Hematopoietic multipotent progenitor cell (in vitro differentiated cells): ENCODE measurements around the gene KRTAP5-6. TPM values are rescaled to one million over a fixed set of nuclear protein-coding genes. Genes with fewer than 3 reads are reported as not detected.

Experiments
- DNase-seq, 3 donors: peaks; one replicate each; pipeline ENCODE4 v3.0.0-alpha.2; 2011 to 2015; ENCODE audit warnings: low read depth in 2 of 3, low spot score in 2 of 3
- total RNA-seq: library from RNA; depleted of rRNA; stranded (reverse); fragments of >200 nt; gene quantifications from one replicate; pipeline ENCODE4 v1.2.3, GENCODE V29; 2012

The KRTAP5-6 gene
- total RNA-seq, 1 donor = not detected

DNA sequence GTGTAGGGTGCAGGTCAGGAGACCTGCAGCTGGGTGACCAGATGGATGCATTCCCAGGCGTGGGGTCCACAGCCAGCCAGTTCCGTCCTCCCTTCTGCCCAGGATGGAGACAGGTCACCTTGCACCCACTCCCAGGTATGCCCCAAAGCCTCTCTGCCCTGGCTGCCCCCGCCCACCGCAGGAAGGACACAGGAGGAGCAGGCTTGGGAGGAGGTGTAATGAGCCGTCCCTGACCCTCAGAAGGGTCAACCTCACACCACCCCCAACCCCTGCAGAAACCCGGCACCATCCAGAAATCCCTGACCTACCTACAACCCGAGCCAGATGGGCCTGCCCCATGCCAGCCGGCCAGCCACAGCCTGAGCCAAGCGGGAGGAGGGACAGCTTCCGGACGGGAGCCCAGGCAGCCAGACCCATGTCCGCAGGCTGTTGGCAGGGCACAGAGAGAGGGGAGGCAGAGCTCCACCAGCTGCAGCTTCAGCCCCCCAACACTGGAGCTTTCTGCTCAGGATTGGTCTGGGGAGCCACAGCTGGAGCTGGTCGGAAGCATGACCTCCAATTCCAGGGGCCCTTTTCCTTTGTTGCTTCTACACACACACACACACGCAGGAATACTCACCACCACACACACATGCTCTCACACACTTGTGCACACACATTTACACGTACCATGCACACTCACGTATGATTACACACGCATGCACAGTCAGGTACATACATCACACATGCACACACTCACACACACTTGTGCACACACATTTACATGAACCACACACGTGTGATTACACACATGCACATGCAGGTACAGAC lies 48.1 kb downstream of the KRTAP5-6 start:
- no peak for DNase-seq

- no peak for DNase-seq
Measured at GRCh38 chr11:1745701-1746320, 48.8 kb downstream of the KRTAP5-6 start.

DNA sequence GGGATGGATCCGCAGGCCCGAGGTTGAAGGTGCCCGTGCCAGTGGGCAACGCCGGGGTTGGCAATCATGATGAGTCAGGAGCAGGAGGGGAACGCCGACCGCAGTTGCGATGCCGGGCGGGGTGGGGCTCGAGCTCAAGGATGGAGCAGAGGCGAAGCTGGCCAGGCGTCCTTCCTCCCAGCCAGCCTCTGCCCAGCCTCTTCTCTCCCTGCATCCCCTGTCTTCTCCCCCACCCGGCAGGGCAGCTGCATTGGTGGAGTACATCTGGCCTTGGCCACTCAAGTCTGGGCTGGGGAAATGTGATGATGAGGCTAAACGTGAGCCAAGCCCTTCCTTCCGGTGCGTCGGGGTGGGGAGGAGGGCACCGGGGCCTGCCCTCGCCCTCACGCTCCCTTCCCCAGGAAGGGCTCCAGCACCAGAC lies 49.5 kb downstream of the KRTAP5-6 start:
- DNase-seq = no peak

DNA sequence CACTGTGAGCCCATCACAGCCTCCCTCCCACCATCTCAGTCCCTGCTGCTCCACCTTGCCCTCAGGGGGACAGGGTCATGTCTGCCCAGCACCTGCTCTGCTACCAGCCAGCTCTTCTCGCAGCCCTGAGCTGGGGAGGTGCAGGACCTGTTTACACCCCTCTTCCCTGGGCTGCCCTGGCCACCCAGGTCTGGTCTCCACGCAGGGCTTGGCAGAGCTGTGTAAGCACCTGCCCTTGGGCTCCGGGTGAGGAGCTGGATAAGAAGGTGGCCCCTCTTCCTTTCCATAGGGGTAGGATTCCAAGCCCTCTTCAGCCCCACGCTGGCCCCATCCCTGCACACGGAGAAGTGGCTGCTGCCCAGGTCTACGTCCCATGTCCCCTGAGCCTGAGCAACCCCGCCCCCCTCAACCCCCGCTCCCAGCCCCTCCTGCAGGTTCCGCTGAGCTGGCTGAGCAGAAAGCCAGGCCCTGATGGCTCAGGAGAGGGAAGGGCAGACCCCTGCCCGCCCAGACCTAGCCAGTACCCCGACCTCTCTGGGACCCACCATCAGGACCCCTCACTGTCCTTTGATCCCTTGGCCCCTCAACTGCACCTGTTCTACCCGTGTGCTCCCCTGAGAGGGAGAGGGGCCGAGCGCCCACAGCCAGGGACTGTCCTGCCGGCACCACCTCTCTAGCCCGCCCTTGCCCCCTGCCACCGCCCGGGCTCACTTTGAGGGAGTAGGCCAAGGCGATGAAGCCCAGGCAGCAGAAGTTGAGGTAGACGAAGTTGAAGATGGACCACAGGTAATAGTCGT lies 50.2 kb downstream of the KRTAP5-6 start:
- DNase-seq = no peak

Other genes starting within 250 kb of the KRTAP5-6 start
- 54.9 TPM for gene MOB2, start 210.4 kb upstream of the KRTAP5-6 start, total RNA-seq
- gene DUSP8, start 124.9 kb upstream of the KRTAP5-6 start, total RNA-seq = 1.1 TPM
- gene KRTAP5-1, start 111.9 kb upstream of the KRTAP5-6 start, total RNA-seq = not detected
- gene KRTAP5-2, start 98.9 kb upstream of the KRTAP5-6 start, total RNA-seq = not detected
- gene KRTAP5-3, start 88.7 kb upstream of the KRTAP5-6 start, total RNA-seq = not detected
- gene KRTAP5-4, start 75.1 kb upstream of the KRTAP5-6 start, total RNA-seq = not detected
- not detected for gene KRTAP5-5, start 67.4 kb upstream of the KRTAP5-6 start, total RNA-seq
- 1.1 TPM for gene IFITM10, start 53.4 kb downstream of the KRTAP5-6 start, total RNA-seq
- 259 TPM for gene CTSD, start 66.7 kb downstream of the KRTAP5-6 start, total RNA-seq
- gene SYT8, start 137.8 kb downstream of the KRTAP5-6 start, total RNA-seq = not detected
- 1.3 TPM for gene TNNI2, start 141.8 kb downstream of the KRTAP5-6 start, total RNA-seq
- 79.4 TPM for gene LSP1, start 155.9 kb downstream of the KRTAP5-6 start, total RNA-seq
- gene PRR33, start 194.7 kb downstream of the KRTAP5-6 start, total RNA-seq = 0.54 TPM
- gene TNNT3, start 222.5 kb downstream of the KRTAP5-6 start, total RNA-seq = 3.2 TPM